Neural cell (in vitro differentiated cells): Measurements from ENCODE around the gene MICALL1. TPM values are rescaled to one million over a fixed set of nuclear protein-coding genes. Genes with fewer than 3 reads are reported as not detected.

Experiments
- H2AFZ ChIP-seq: fragments of 200-600, 300-800 bp; sonication (generic), shearing (Covaris generic); 2 replicates; pipeline ENCODE4 v1.6.0; 2014; ENCODE audit warnings: low read depth, mild to moderate bottlenecking, antibody characterized with exemption, low read length, moderate library complexity
- H3F3A ChIP-seq: fragments of 200-600 bp; shearing (Covaris generic); 2 replicates; pipeline ENCODE4 v1.6.1; 2016; ENCODE audit warnings: mild to moderate bottlenecking, moderate library complexity, mixed read lengths, antibody characterized with exemption, low read length; ENCODE audit not compliant: insufficient read depth, poor library complexity, severe bottlenecking
- H3K27ac ChIP-seq: fragments of 200-600, 300-800 bp; sonication (generic), shearing (Covaris generic); 2 replicates; pipeline ENCODE4 v1.5.1; 2014; ENCODE audit warnings: mild to moderate bottlenecking, low read length, moderate library complexity
- H3K27me3 ChIP-seq: fragments of 300-800, 200-600 bp; sonication (generic), shearing (Covaris generic); 2 replicates; pipeline ENCODE4 v1.6.0; 2014; ENCODE audit warnings: mild to moderate bottlenecking, low read depth, low read length, moderate library complexity; ENCODE audit not compliant: insufficient read depth
- H3K36me3 ChIP-seq: fragments of 300-800, 200-600 bp; sonication (generic), shearing (Covaris generic); 2 replicates; pipeline ENCODE4 v1.5.1; 2014; ENCODE audit warnings: mild to moderate bottlenecking, antibody characterized with exemption, low read length, moderate library complexity; ENCODE audit not compliant: insufficient read depth
- H3K4me2 ChIP-seq: fragments of 300-800, 200-600 bp; sonication (generic), shearing (Covaris generic); 2 replicates; pipeline ENCODE4 v1.6.0; 2014; ENCODE audit warnings: mild to moderate bottlenecking, low read length
- H3K4me3 ChIP-seq: fragments of 300-800, 200-600 bp; sonication (generic), shearing (Covaris generic); 2 replicates; pipeline ENCODE4 v1.5.1; 2014; ENCODE audit warnings: mild to moderate bottlenecking, low read length, moderate library complexity
- H3K79me2 ChIP-seq: fragments of 200-600 bp; shearing (Covaris generic); replicated peaks from 2 replicates; pipeline ENCODE4 v1.6.0; 2014; ENCODE audit warnings: mild to moderate bottlenecking, low read length, moderate library complexity; ENCODE audit not compliant: insufficient read depth
- H3K9ac ChIP-seq: fragments of 300-800, 200-600 bp; sonication (generic), shearing (Covaris generic); 2 replicates; pipeline ENCODE4 v1.6.1; 2016; ENCODE audit warnings: mild to moderate bottlenecking, low read length, mixed read lengths
- H3K9me2 ChIP-seq: fragments of 200-600 bp; shearing (Covaris generic); 2 replicates; pipeline ENCODE4 v1.6.1; 2016; ENCODE audit warnings: mild to moderate bottlenecking, low read length, mixed read lengths; ENCODE audit not compliant: insufficient read depth
- H3K9me3 ChIP-seq: fragments of 200-600, 300-800 bp; sonication (generic), shearing (Covaris generic); 2 replicates; pipeline ENCODE4 v1.6.1; 2016; ENCODE audit warnings: mild to moderate bottlenecking, mixed run types, low read length, moderate library complexity, mixed read lengths
- H4K20me1 ChIP-seq: fragments of 200-600 bp; shearing (Covaris generic); 2 replicates; pipeline ENCODE4 v1.6.1; 2016; ENCODE audit warnings: mild to moderate bottlenecking, mixed run types; ENCODE audit not compliant: insufficient read depth
- CTCF ChIP-seq: fragments of 450-650 bp; IDR thresholded peaks from 2 replicates; pipeline ENCODE4 v1.5.1; 2014; ENCODE audit warnings: antibody characterized with exemption, mild to moderate bottlenecking, moderate library complexity; ENCODE audit not compliant: poor library complexity, severe bottlenecking
- EP300 ChIP-seq: fragments of 450-650 bp; conservative IDR thresholded peaks from 2 replicates; pipeline ENCODE4 v1.6.1; 2014; ENCODE audit warnings: antibody characterized with exemption, mild to moderate bottlenecking, moderate library complexity; ENCODE audit not compliant: poor library complexity, severe bottlenecking
- EZH2 ChIP-seq: fragments of 200-600, 300-800 bp; shearing (Covaris generic), sonication (generic); IDR thresholded peaks from 2 replicates; pipeline ENCODE4 v1.6.1; 2014; ENCODE audit warnings: antibody characterized with exemption, low read length, borderline replicate concordance, mild to moderate bottlenecking; ENCODE audit not compliant: insufficient read depth, poor library complexity, severe bottlenecking
- MXI1 ChIP-seq: fragments of 450-650 bp; conservative IDR thresholded peaks from 2 replicates; pipeline ENCODE4 v1.6.1; 2014; ENCODE audit warnings: antibody characterized with exemption, mild to moderate bottlenecking; ENCODE audit not compliant: poor library complexity, severe bottlenecking
- POLR2AphosphoS5 ChIP-seq: IDR thresholded peaks from 2 replicates; pipeline ENCODE4 v1.6.1; 2012
- RAD21 ChIP-seq: fragments of 450-650 bp; conservative IDR thresholded peaks from 2 replicates; pipeline ENCODE4 v1.6.1; 2014; ENCODE audit warnings: antibody characterized with exemption, mild to moderate bottlenecking, moderate library complexity
- REST ChIP-seq: IDR thresholded peaks from 2 replicates; pipeline ENCODE4 v1.6.1; 2012; ENCODE audit warnings: borderline replicate concordance
- SMC3 ChIP-seq: fragments of 450-650 bp; conservative IDR thresholded peaks from 2 replicates; pipeline ENCODE4 v1.6.1; 2014; ENCODE audit warnings: antibody characterized with exemption, mild to moderate bottlenecking, moderate library complexity; ENCODE audit not compliant: poor library complexity
- TAF1 ChIP-seq: IDR thresholded peaks from 2 replicates; pipeline ENCODE4 v1.6.1; 2012; ENCODE audit warnings: low read depth
- polyA plus RNA-seq: library from polyadenylated mRNA; depleted of rRNA; stranded (reverse); fragments of >200 nt; gene quantifications from 2 replicates; pipeline ENCODE4 v1.2.3, GENCODE V29; 2014

The MICALL1 gene
- polyA plus RNA-seq, 1 donor from 2014 or later = 11.4 TPM

DNA sequence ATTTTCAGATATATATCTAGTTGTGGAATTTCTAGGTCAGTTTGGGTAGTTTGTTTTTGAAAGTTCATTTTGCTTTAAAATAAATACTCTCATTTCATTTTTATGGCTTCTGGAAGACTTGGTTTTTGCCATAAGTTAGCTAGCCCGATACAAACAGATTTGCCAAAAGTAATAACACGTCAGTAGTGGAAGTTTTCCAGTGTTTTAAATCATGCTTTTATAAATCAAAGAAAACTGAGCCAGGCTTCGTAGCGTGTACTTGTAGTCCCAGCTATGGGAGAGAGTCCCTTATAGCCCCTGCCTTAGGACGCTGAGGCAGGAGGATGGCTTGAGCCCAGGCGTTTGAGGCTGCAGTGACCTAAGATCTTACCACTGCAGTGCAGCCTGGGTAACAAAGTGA lies 21.7 kb upstream of the MICALL1 start:
- H3K79me2 ChIP-seq = peaks cover 4% of the 10 kb centered on the region
- no peaks in the 10 kb centered on the region for H4K20me1 ChIP-seq
- no peaks in the 10 kb centered on the region for H3K36me3 ChIP-seq
- no peak overlapping the region for H3K4me2 ChIP-seq
- no peaks in the 10 kb centered on the region for H3K27me3 ChIP-seq
- no peaks in the 10 kb centered on the region for H3K9me3 ChIP-seq
- no peaks in the 10 kb centered on the region for H3K9me2 ChIP-seq
- no peak overlapping the region for H3K27ac ChIP-seq
- TF ChIP-seq REST = no peak
- no peak for TF ChIP-seq EZH2
- TF ChIP-seq SMC3 = no peak
- TF ChIP-seq POLR2AphosphoS5 = no peak
- no peak for TF ChIP-seq CTCF
- TF ChIP-seq RAD21 = no peak
- no peak for TF ChIP-seq MXI1
- no peak for TF ChIP-seq EP300
- no peak for TF ChIP-seq TAF1
- no peaks in the 10 kb centered on the region for H3F3A ChIP-seq
- no peak overlapping the region for H2AFZ ChIP-seq
- no peak overlapping the region for H3K4me3 ChIP-seq
- no peak overlapping the region for H3K9ac ChIP-seq

DNA sequence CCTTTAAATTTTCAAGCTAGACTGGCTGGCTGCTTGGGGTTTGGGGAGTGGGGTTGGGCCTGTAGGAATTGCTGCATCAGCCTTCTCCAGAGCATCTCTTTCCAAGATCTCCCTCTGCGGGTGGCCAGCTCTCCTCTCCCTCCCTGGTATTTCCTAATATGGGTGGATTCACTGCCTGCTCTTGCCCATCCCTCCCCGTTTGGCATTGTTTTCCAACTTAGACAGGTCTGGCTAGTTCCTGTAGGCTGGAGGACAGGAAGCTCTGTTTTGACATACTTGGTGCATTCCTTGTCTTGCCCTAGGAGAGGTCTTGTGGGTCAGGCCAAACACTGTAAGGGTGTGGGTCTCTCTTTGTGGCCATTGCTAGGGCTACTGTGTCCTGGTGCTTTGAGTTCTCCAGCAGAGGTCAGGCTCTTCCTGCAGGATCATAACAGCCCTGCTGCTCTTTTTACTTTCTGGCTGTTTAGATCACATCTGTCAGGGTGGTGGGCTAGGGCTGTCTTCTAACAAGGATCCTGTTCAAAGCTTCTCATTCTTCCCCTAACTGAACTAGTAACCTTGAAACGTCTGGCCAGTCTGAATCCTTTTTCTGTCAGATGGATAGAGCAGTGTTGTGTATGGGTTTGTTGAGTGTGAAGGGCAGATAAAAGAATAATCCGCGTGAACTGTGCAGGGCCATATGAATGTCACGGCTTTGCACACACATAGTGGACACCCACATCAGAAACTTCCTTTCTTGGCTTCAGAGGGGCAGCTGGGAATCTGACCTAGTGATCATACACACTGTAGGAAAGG lies 18.3 kb upstream of the MICALL1 start:
- Histone ChIP-seq H3K4me2 (no peak overlapping the region), H3K9ac (no peak overlapping the region), H4K20me1 (no peaks in the 10 kb centered on the region), H2AFZ (no peak overlapping the region), H3F3A (no peaks in the 10 kb centered on the region), H3K4me3 (no peak overlapping the region), H3K9me3 (no peaks in the 10 kb centered on the region), H3K27me3 (no peaks in the 10 kb centered on the region), H3K27ac (no peak overlapping the region), H3K79me2 (peaks cover 4% of the 10 kb centered on the region), H3K36me3 (no peaks in the 10 kb centered on the region), H3K9me2 (no peaks in the 10 kb centered on the region)
- no peak for TF ChIP-seq RAD21
- no peak for TF ChIP-seq EZH2
- no peak for TF ChIP-seq REST
- no peak for TF ChIP-seq TAF1
- TF ChIP-seq SMC3 = no peak
- TF ChIP-seq EP300 = no peak
- no peak for TF ChIP-seq CTCF
- no peak for TF ChIP-seq MXI1
- no peak for TF ChIP-seq POLR2AphosphoS5
